ENCODE results near the gene LINGO4.

GRCh38 chr1:151762941-151763921 lies 42.0 kb downstream of the LINGO4 start, which contains the start of gene MRPL9:
- no peak for TF ChIP-seq WT1 (tag by site-specific recombination; IDR thresholded peaks at IDR 0.05)
- TF ChIP-seq, protein P1, sequence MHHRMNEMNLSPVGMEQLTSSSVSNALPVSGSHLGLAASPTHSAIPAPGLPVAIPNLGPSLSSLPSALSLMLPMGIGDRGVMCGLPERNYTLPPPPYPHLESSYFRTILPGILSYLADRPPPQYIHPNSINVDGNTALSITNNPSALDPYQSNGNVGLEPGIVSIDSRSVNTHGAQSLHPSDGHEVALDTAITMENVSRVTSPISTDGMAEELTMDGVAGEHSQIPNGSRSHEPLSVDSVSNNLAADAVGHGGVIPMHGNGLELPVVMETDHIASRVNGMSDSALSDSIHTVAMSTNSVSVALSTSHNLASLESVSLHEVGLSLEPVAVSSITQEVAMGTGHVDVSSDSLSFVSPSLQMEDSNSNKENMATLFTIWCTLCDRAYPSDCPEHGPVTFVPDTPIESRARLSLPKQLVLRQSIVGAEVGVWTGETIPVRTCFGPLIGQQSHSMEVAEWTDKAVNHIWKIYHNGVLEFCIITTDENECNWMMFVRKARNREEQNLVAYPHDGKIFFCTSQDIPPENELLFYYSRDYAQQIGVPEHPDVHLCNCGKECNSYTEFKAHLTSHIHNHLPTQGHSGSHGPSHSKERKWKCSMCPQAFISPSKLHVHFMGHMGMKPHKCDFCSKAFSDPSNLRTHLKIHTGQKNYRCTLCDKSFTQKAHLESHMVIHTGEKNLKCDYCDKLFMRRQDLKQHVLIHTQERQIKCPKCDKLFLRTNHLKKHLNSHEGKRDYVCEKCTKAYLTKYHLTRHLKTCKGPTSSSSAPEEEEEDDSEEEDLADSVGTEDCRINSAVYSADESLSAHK (tag by site-specific recombination; IDR thresholded peaks at IDR 0.05) = peak; percentile 34; the same call in 1 of the 2 replicates
- no peak for TF ChIP-seq ZNF560 (tag by site-specific recombination; IDR thresholded peaks at IDR 0.05; ENCODE audit: borderline replicate concordance)
- TF ChIP-seq, protein P2, sequence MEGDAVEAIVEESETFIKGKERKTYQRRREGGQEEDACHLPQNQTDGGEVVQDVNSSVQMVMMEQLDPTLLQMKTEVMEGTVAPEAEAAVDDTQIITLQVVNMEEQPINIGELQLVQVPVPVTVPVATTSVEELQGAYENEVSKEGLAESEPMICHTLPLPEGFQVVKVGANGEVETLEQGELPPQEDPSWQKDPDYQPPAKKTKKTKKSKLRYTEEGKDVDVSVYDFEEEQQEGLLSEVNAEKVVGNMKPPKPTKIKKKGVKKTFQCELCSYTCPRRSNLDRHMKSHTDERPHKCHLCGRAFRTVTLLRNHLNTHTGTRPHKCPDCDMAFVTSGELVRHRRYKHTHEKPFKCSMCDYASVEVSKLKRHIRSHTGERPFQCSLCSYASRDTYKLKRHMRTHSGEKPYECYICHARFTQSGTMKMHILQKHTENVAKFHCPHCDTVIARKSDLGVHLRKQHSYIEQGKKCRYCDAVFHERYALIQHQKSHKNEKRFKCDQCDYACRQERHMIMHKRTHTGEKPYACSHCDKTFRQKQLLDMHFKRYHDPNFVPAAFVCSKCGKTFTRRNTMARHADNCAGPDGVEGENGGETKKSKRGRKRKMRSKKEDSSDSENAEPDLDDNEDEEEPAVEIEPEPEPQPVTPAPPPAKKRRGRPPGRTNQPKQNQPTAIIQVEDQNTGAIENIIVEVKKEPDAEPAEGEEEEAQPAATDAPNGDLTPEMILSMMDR (tag by site-specific recombination; IDR thresholded peaks at IDR 0.05) = no peak

Measured in HEK293 (cell line).